Duodenal mucosa (tissue), 2 donors: Measurements from ENCODE around the gene RPUSD2.

Experiments
- H3K27ac ChIP-seq: one replicate; pipeline ENCODE4 v1.7.0; 2013; ENCODE audit warnings: low read depth, low read length
- H3K27me3 ChIP-seq, 2 donors: one replicate each; pipeline ENCODE4 v1.7.0; 2013; ENCODE audit warnings: low read length in 2 of 2, control low read depth in 1 of 2; ENCODE audit not compliant: insufficient read depth in 2 of 2, control insufficient read depth in 1 of 2
- H3K36me3 ChIP-seq, 2 donors: one replicate each; pipeline ENCODE4 v1.7.0; 2013; ENCODE audit warnings: low read length in 2 of 2, control low read depth in 1 of 2; ENCODE audit not compliant: insufficient read depth in 2 of 2, control insufficient read depth in 1 of 2
- H3K4me1 ChIP-seq, 2 donors: one replicate each; pipeline ENCODE4 v1.7.0; 2013; ENCODE audit warnings: low read length in 2 of 2, control low read depth in 1 of 2; ENCODE audit not compliant: insufficient read depth in 2 of 2, control insufficient read depth in 1 of 2
- H3K4me3 ChIP-seq, 2 donors: one replicate each; pipeline ENCODE4 v1.7.0; 2013; ENCODE audit warnings: low read length in 2 of 2, low read depth in 1 of 2
- H3K9ac ChIP-seq, 2 donors: one replicate each; pipeline ENCODE4 v1.7.0; 2013; ENCODE audit warnings: low read length in 2 of 2, low read depth in 1 of 2
- H3K9me3 ChIP-seq, 2 donors: one replicate each; pipeline ENCODE4 v1.7.0; 2013; ENCODE audit warnings: low read length in 2 of 2, control low read depth in 1 of 2; ENCODE audit not compliant: control insufficient read depth in 1 of 2

The RPUSD2 gene

DNA sequence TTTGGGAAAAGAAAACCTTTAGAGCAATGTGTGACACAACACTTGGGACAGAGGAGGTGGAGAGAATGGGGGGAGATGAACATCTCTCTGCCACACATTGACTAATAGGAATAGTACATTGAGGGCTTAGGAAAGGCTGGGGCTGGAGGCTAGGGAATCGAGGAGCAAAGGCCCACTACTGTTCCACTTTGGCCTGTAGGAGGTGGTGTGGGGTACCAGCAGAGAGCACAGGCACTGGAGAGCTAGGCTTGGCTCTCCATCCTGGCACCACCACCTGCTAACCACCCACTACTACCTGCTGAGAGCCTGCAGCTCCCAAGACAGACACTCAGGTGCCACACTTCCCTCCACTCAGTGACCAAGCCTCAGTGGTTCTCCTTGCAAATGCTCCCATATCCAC lies 23.6 kb upstream of the RPUSD2 start:
- peaks cover 8 to 14% of the 10 kb centered on the region in 2 donors for H3K36me3 ChIP-seq
- H3K27me3 ChIP-seq: no peaks in the 10 kb centered on the region
- peaks cover 6 to 7% of the 10 kb centered on the region in 2 donors for H3K4me1 ChIP-seq
- H3K27ac ChIP-seq: no peak overlapping the region
- no peak overlapping the region for H3K9ac ChIP-seq
- H3K4me3 ChIP-seq: no peak overlapping the region
- H3K9me3 ChIP-seq: no peaks in the 10 kb centered on the region

DNA sequence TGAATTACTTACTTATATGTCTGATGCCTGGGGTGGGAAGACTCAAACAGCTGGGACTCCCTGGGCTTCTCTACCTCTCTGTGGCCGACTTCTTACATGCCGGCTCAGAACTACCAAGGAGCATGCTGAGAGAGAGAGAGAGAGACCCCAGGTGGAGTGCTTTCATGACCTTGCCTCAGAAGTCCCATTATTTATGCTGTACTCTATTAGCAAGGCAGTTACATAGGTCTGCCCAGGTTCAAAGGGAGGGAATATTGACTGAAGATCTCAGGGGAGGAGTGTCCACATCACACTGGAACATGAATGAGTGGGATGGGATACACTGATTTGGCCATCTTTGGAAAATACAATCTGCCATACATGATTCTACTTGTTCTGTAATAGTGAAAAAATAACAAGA lies 20.5 kb upstream of the RPUSD2 start:
- Histone ChIP-seq H3K27ac (no peak overlapping the region), H3K9me3 (no peaks in the 10 kb centered on the region), H3K27me3 (no peaks in the 10 kb centered on the region), H3K36me3 (peaks cover 12 to 24% of the 10 kb centered on the region in 2 donors), H3K9ac (no peak overlapping the region), H3K4me3 (no peak overlapping the region), H3K4me1 (peaks cover 6 to 7% of the 10 kb centered on the region in 2 donors)

DNA sequence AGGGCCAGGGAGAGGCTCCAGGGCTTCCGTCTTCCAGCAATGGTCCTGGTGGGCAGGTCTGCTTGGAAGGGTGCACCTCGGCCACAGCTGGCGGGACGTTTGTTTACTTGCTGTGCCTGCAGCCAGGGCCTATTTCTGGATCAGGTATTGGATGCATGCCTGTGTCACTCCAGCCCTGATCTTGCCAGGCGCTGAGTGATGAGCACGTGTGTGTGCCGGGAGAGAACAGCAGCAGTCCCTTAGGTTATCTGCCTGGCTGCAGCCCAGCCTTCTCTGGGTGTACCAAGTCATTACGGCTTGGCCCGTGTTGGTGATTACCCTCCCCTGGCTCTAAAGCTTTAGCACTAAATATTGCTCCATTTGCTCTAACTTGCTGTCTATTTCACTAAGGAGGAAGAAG lies 19.2 kb upstream of the RPUSD2 start:
- Histone ChIP-seq H3K9me3 (no peaks in the 10 kb centered on the region), H3K4me3 (no peak overlapping the region), H3K4me1 (peaks cover 6 to 7% of the 10 kb centered on the region in 2 donors), H3K9ac (no peak overlapping the region), H3K36me3 (peaks cover 12 to 33% of the 10 kb centered on the region in 2 donors), H3K27me3 (no peaks in the 10 kb centered on the region), H3K27ac (no peak overlapping the region)

DNA sequence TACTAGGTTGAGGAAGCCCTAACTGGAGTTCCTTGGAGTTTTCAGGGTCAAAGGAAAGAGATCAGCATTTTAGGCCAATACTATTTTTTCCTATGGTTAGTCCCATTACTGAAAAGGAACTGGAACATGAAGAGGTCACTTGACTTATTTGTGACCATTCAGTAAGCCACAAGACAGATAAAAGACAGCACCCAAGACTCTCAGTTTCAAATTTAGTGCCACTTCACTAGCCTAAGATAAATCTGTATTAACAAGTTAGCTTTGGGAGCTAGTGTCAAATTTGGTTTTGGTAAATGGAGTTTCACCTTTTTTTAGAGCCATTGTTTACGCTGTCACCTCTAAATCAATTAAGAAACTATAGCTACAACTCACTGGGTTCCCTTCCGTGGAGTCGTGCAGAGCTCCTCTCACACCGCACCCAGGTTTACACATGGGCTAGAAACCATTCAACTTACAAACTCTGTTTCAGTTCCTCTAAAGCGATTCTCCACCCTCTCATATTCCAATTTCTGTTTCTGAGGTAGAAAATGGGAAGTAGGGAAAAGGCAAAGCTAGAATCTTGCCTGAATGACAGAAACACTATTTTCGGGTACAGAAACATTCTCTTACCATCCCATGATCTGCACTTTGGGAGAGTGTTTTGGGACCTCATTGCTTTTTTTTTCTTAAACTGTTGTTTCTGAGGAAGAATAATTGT lies 18.6 kb upstream of the RPUSD2 start:
- H3K9ac ChIP-seq: no peak overlapping the region
- peaks cover 13 to 36% of the 10 kb centered on the region in 2 donors for H3K36me3 ChIP-seq
- no peak overlapping the region for H3K4me3 ChIP-seq
- peaks cover 6 to 7% of the 10 kb centered on the region in 2 donors for H3K4me1 ChIP-seq
- no peak overlapping the region for H3K27ac ChIP-seq
- no peaks in the 10 kb centered on the region for H3K27me3 ChIP-seq
- H3K9me3 ChIP-seq: no peaks in the 10 kb centered on the region

DNA sequence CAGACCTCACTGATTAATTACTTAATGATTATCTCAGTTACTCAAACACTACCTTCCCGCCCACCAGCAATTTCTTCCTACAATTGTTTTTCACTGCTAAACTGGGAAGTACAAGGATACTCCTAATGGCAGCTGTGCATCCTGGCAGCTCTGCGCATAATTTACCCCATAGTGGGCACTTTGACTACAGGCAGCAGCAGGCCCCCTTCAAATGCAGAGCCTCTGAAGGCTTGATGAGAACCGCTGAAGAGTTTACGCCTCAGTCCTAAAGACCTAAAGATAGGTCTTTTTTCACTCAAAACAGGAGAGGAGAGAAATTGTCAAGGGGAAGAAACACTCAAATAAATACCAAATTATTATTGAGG lies 15.0 kb upstream of the RPUSD2 start:
- H3K27me3 ChIP-seq: no peaks in the 10 kb centered on the region
- H3K27ac ChIP-seq: no peak overlapping the region
- peaks cover 13 to 31% of the 10 kb centered on the region in 2 donors for H3K36me3 ChIP-seq

DNA sequence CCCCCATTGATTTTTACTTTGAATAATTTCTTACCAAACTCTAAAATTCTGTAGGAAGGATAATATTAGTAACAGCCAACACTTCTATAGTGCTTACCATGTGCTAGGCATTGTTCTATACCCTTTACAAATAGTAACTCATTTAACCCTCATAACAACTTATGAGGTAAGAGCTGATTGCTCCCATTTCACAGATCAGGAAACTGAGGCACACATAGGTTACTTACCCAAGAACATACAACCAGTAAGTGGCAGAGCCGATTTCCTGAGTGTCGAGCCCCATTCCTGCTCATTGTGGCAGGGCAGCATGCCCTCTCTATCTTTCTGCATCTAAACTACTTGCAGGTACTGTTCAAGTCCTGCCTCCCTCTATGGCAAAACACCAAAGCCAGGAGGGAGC lies 13.2 kb upstream of the RPUSD2 start:
- Histone ChIP-seq H3K4me3 (no peak overlapping the region), H3K27me3 (no peaks in the 10 kb centered on the region), H3K27ac (no peak overlapping the region), H3K9me3 (no peaks in the 10 kb centered on the region), H3K4me1 (no peaks in the 10 kb centered on the region), H3K36me3 (peaks cover 13 to 31% of the 10 kb centered on the region in 2 donors), H3K9ac (no peak overlapping the region)

More for the DNA sequence above, 15.0 kb upstream of the RPUSD2 start:
- Histone ChIP-seq H3K9ac (no peak overlapping the region), H3K4me3 (no peak overlapping the region), H3K4me1 (peaks cover 6 to 7% of the 10 kb centered on the region in 2 donors), H3K9me3 (no peaks in the 10 kb centered on the region)

DNA sequence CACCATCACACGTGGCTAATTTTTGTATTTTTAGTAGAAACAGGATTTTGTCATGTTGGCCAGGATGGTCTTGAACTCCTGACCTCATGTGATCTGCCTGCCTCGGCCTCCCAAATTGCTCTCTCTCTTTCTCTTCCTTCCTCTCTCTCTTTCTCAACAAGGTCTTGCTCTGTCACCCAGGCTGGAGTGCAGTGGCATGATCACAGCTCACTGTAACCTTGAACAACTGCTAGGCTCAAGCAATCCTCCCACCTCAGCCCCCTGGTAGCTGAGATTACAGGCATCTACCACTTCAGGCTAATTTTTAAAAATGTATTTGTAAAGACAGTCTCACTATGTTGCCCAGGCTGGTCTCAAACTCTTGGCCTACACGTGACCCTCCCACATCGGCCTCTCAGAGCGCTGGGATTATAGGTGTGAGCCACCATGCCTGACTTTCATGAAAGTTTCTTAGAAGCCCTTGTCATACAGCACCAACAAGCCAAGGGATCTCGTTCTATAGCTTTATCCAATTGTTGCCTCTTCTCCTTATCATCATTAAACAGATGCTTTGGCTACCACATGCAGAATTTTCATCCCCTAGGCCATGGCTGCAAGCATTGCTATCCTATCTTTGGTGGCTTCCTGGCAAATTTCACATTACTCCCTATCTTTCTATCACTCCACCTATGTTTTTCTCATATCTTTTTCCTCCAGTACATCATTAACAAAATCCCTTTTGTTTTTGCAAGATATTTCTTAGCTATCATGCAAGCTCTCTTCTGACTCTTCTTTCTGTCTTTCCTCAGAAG lies 10.0 kb upstream of the RPUSD2 start:
- Histone ChIP-seq H3K4me1 (peaks cover 0 to 15% of the 10 kb centered on the region in 2 donors), H3K4me3 (no peak overlapping the region), H3K27ac (no peak overlapping the region), H3K27me3 (no peaks in the 10 kb centered on the region), H3K36me3 (peaks cover 9 to 21% of the 10 kb centered on the region in 2 donors), H3K9me3 (no peaks in the 10 kb centered on the region), H3K9ac (no peak overlapping the region)

DNA sequence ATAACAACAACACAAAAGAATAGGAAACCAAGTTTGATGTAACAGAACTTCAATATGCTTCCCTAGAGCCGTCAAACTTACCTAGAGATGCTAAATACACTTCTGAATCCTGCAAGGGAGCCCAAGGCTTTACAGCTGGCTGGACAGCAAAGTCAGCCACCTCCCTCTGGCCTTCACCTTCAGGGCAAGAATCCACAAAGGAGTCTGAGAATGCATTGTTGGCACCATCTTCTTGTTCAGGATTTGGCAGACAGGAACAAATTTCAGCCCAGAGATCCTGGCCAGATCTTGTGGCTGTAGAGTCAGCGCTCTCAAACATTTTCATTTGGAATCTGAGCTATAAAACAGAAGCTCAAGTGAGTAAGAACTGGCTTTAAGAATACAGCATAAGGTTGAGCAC lies 6.4 kb upstream of the RPUSD2 start:
- Histone ChIP-seq H3K36me3 (peaks cover 0 to 6% of the 10 kb centered on the region in 2 donors), H3K4me3 (no peak overlapping the region), H3K9ac (peak overlapping the region in 1 of 2 donors; percentile 9), H3K27ac (no peak overlapping the region), H3K4me1 (peaks cover 4 to 18% of the 10 kb centered on the region in 2 donors), H3K27me3 (no peaks in the 10 kb centered on the region), H3K9me3 (no peaks in the 10 kb centered on the region)

DNA sequence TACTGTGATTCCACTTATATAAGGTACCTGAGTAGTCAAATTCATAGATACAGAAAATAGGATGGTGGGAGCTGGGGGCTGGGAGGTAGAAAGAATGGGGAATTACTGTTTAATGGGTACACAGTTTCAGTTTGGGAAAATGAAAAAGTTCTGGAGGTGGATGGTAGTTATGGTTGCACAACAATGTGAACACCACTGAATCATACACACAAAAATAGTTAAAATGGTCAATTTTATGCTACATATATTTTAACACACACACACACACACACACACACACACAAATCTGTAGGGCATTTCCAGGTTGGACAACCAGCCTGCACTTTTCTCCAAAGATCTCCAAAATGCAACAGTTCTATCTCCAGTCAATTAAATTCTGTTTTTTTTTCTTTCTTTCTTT lies 5.7 kb upstream of the RPUSD2 start:
- Histone ChIP-seq H3K9me3 (no peaks in the 10 kb centered on the region), H3K4me3 (peak overlapping the region in 1 of 2 donors; percentile 17), H3K27me3 (no peaks in the 10 kb centered on the region), H3K27ac (no peak overlapping the region), H3K9ac (no peak overlapping the region), H3K4me1 (peaks cover 4 to 18% of the 10 kb centered on the region in 2 donors), H3K36me3 (peaks cover 0 to 6% of the 10 kb centered on the region in 2 donors)

DNA sequence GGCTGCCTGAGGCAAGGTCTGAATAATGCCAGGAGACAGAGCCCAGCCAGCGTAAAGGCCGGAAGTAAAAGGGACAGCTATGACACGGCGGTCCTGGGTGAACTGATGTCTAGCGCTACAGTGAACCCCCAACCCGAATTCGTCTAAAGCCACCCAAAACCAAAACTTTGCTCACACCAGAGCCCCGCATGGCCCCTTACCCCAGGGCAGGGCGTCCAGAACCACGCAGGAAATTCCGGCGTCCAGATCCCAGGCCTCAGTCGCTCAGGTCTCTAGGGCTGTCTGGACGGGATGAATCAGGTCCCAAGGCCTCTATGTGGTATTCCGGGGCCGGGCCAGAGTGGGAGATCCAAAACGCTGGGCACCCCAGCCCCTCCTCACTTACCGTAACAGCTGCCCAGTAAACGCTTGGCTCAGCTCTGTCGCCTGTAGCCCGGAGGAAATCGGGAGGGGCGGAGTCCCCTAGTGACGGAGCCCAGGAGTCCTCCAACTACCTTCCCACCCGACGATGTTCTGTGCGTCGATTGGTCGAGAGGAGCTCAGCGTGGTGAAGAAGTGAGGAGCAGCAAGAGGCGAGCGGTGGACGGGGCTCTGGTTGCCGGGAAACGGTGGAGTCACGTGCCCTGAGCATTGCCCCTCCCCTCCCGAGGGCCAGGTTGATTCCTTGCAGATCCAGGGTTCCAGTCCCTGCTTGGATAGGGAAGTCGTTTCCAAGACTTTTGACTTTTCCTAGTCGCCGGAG lies 4.3 kb upstream of the RPUSD2 start, which contains the start of gene CCDC32:
Gene CCDC32 (minus strand): TSS at position 452 of the 742 bp plus-strand sequence. CDS start 2,027 bp downstream, outside the sequence.
- Histone ChIP-seq H3K27me3 (no peaks in the 10 kb centered on the region), H3K4me3 (peak within 1 kb of the TSS; percentile 89 to 92), H3K4me1 (peaks cover 4 to 24% of the 10 kb centered on the region in 2 donors), H3K9me3 (no peaks in the 10 kb centered on the region), H3K36me3 (peaks cover 0 to 6% of the 10 kb centered on the region in 2 donors), H3K27ac (peak within 1 kb of the TSS; percentile 80), H3K9ac (peak within 1 kb of the TSS; percentile 90 to 97)
